Skeletal muscle cell (primary cell): Measurements from ENCODE around the gene NRG3.
"Not testable (repeated sequence)": the region's sequence is repeated elsewhere in the genome, so short reads cannot be mapped to it uniquely, and the experiment has no call there.

Source experiments
- DNase-seq: peaks from one replicate; pipeline ENCODE4 v3.0.0-alpha.2; 2010; ENCODE audit warnings: low read depth
- H3K4me3 ChIP-seq: 2 replicates; pipeline ENCODE4 v1.5.1; 2011; ENCODE audit warnings: low read depth, mild to moderate bottlenecking, control low read depth, low read length, moderate library complexity

NRG3 gene

GRCh38 chr10:82056391-82056790, 181.4 kb downstream of the NRG3 start:
- no peak overlapping the region for H3K4me3 ChIP-seq

GRCh38 chr10:82067192-82067591, 192.2 kb downstream of the NRG3 start:
- H3K4me3 ChIP-seq, DNase-seq: not testable (repeated sequence)

More at GRCh38 chr10:82056391-82056790, 181.4 kb downstream of the NRG3 start:
- no peak for DNase-seq

GRCh38 chr10:82068501-82068900, 193.5 kb downstream of the NRG3 start:
- DNase-seq: no peak
- no peak overlapping the region for H3K4me3 ChIP-seq

- DNase-seq: no peak
- no peak overlapping the region for H3K4me3 ChIP-seq
These were observed 196.2 kb downstream of the NRG3 start for GRCh38 chr10:82071231-82071630.

GRCh38 chr10:82072124-82072523, 197.1 kb downstream of the NRG3 start:
- DNase-seq: no peak
- H3K4me3 ChIP-seq: no peak overlapping the region

GRCh38 chr10:82075605-82076004, 200.6 kb downstream of the NRG3 start:
- no peak overlapping the region for H3K4me3 ChIP-seq
- no peak for DNase-seq

GRCh38 chr10:82084496-82084895, 209.5 kb downstream of the NRG3 start:
- H3K4me3 ChIP-seq: no peak overlapping the region
- DNase-seq: no peak

GRCh38 chr10:82084904-82085303, 209.9 kb downstream of the NRG3 start:
- no peak overlapping the region for H3K4me3 ChIP-seq
- no peak for DNase-seq

GRCh38 chr10:82089327-82089726, 214.3 kb downstream of the NRG3 start:
- no peak overlapping the region for H3K4me3 ChIP-seq
- no peak for DNase-seq

GRCh38 chr10:82091413-82091812, 216.4 kb downstream of the NRG3 start:
- no peak for DNase-seq
- H3K4me3 ChIP-seq: no peak overlapping the region

- H3K4me3 ChIP-seq: no peak overlapping the region
- DNase-seq: no peak
These were observed 217.1 kb downstream of the NRG3 start for GRCh38 chr10:82092111-82092510.

- DNase-seq: no peak
- H3K4me3 ChIP-seq: no peak overlapping the region
These were observed 249.7 kb downstream of the NRG3 start for GRCh38 chr10:82124713-82125112.

- H3K4me3 ChIP-seq: no peak overlapping the region
- DNase-seq: no peak
These were observed 253.5 kb downstream of the NRG3 start for GRCh38 chr10:82128527-82128926.

GRCh38 chr10:82136103-82136502, 261.1 kb downstream of the NRG3 start:
- DNase-seq: no peak
- H3K4me3 ChIP-seq: no peak overlapping the region

- no peak overlapping the region for H3K4me3 ChIP-seq
- no peak for DNase-seq
These were observed 269.2 kb downstream of the NRG3 start for GRCh38 chr10:82144153-82144552.

GRCh38 chr10:82148764-82149163, 273.8 kb downstream of the NRG3 start:
- no peak for DNase-seq
- H3K4me3 ChIP-seq: no peak overlapping the region

GRCh38 chr10:82149674-82150073, 274.7 kb downstream of the NRG3 start:
- H3K4me3 ChIP-seq: no peak overlapping the region
- DNase-seq: no peak

GRCh38 chr10:82150123-82150900, 275.3 kb downstream of the NRG3 start:
- peak; percentile 11 for DNase-seq

GRCh38 chr10:82160307-82160706, 285.3 kb downstream of the NRG3 start:
- no peak for DNase-seq
- no peak overlapping the region for H3K4me3 ChIP-seq

More at GRCh38 chr10:82150123-82150900, 275.3 kb downstream of the NRG3 start:
- no peak overlapping the region for H3K4me3 ChIP-seq

GRCh38 chr10:82161264-82161663, 286.3 kb downstream of the NRG3 start:
- H3K4me3 ChIP-seq: no peak overlapping the region
- DNase-seq: no peak

GRCh38 chr10:82162549-82163195, 287.7 kb downstream of the NRG3 start:
- no peak overlapping the region for H3K4me3 ChIP-seq
- no peak for DNase-seq
